HCT116 (cell line): ENCODE data around the gene MYCBP2. TPM values are rescaled to one million over a fixed set of nuclear protein-coding genes. Genes with fewer than 3 reads are reported as not detected.

Experiments used
- ATAC-seq: fragments of 200-7000 bp; cut with Tn5 transposase; 2 replicates; pipeline ENCODE4 v1.9.1; 2020; ENCODE audit warnings: mild to moderate bottlenecking, moderate library complexity
- BruUV-seq: library from RNA; stranded (reverse); fragments of 400-500 nt; replicated peaks from 2 replicates; lab custom pipeline; 2021; lab: Mats Ljungman, UMichigan
- CTCF ChIA-PET: fragments of 300-600 bp; sonication (Branson Sonifier 250); formaldehyde crosslinking; loops from one replicate; lab custom pipeline; 2021; ENCODE audit warnings: antibody characterized with exemption; lab: Charles Lee
- POLR2A ChIA-PET: fragments of 300-600, 350-600 bp; sonication (Branson Sonifier 250); formaldehyde crosslinking; loops from one replicate; lab custom pipeline; 2021; ENCODE audit warnings: antibody characterized with exemption; lab: Charles Lee
- RAD21 ChIA-PET, 2 experiments: fragments of 300-600 bp; sonication (Branson Sonifier 250); formaldehyde crosslinking; loops; one replicate each; lab custom pipeline; 2023; ENCODE audit warnings: low total read pairs in 2 of 2; ENCODE audit not compliant: uncharacterized antibody in 2 of 2, unreplicated experiment in 2 of 2, low non-redundant PET in 1 of 2; lab: Charles Lee
- DNase-seq: peaks from one replicate; pipeline ENCODE4 v3.0.0-alpha.2; 2010; ENCODE audit warnings: low read depth, low spot score
- H2AFZ ChIP-seq: fragments of 200-600 bp; shearing (Covaris generic), sonication (generic); 2 replicates; pipeline ENCODE4 v1.6.1; 2017; ENCODE audit warnings: low read depth, mixed run types, mixed read lengths, antibody characterized with exemption, low read length; ENCODE audit not compliant: poor library complexity, severe bottlenecking
- H3K27ac ChIP-seq: 2 replicates; pipeline ENCODE4 v1.5.1; 2012; ENCODE audit warnings: low read depth, low read length
- H3K27me3 ChIP-seq: fragments of 200-600 bp; sonication (generic); 2 replicates; pipeline ENCODE4 v1.6.1; 2016; ENCODE audit warnings: mixed run types, low read length, mixed read lengths; ENCODE audit not compliant: insufficient read depth
- H3K36me3 ChIP-seq, 2 experiments: fragments of 200-500 bp in 1 of 2; fragments of 200-600 bp in 1 of 2; sonication (Bioruptor generic) in 1 of 2; sonication (generic) in 1 of 2; 2 replicates each; pipeline versions ENCODE4 v1.5.1 to v1.6.1; 2014 to 2016; ENCODE audit warnings: low read length in 2 of 2, inconsistent platforms in 1 of 2, mixed read lengths in 1 of 2, mixed run types in 1 of 2; ENCODE audit not compliant: insufficient read depth in 2 of 2, control insufficient read depth in 1 of 2
- H3K4me1 ChIP-seq, 2 experiments: fragments of 200-600 bp in 1 of 2; sonication (generic) in 1 of 2; 2 replicates each; pipeline versions ENCODE4 v1.5.1 to v1.6.1; 2012 to 2017; ENCODE audit warnings: low read length in 2 of 2, inconsistent platforms in 1 of 2, mild to moderate bottlenecking in 1 of 2, mixed read lengths in 1 of 2, mixed run types in 1 of 2, moderate library complexity in 1 of 2; ENCODE audit not compliant: insufficient read depth in 2 of 2, control insufficient read depth in 1 of 2
- H3K4me2 ChIP-seq: fragments of 200-600 bp; sonication (generic); 2 replicates; pipeline ENCODE4 v1.6.1; 2017; ENCODE audit warnings: mixed run types, low read length, mixed read lengths
- H3K4me3 ChIP-seq, 2 experiments: fragments of 200-600 bp in 1 of 2; sonication (generic) in 1 of 2; replicated peaks in 1 of 2; 2 replicates each; pipeline ENCODE4 v1.5.1; 2011 to 2016; ENCODE audit warnings: low read length in 2 of 2, control low read depth in 1 of 2, low read depth in 1 of 2, mild to moderate bottlenecking in 1 of 2, mixed read lengths in 1 of 2, mixed run types in 1 of 2
- H3K79me2 ChIP-seq: fragments of 200-600 bp; sonication (generic); 2 replicates; pipeline ENCODE4 v1.6.1; 2017; ENCODE audit warnings: mild to moderate bottlenecking, mixed run types, low read length, moderate library complexity, mixed read lengths; ENCODE audit not compliant: insufficient read depth
- H3K9ac ChIP-seq: fragments of 200-600 bp; sonication (generic); 2 replicates; pipeline ENCODE4 v1.6.1; 2016; ENCODE audit warnings: low read length, mixed read lengths
- H3K9me2 ChIP-seq: fragments of 200-600 bp; sonication (generic), shearing (Covaris generic); 2 replicates; pipeline ENCODE4 v1.6.1; 2017; ENCODE audit warnings: mixed run types, mild to moderate bottlenecking, moderate library complexity; ENCODE audit not compliant: insufficient read depth
- H3K9me3 ChIP-seq, 2 experiments: fragments of 200-500 bp in 1 of 2; fragments of 200-600 bp in 1 of 2; sonication (Bioruptor generic) in 1 of 2; sonication (generic) in 1 of 2; 2 replicates each; pipeline ENCODE4 v1.6.1; 2014 to 2017; ENCODE audit warnings: low read length in 2 of 2, mixed read lengths in 2 of 2, inconsistent platforms in 1 of 2, low read depth in 1 of 2, mild to moderate bottlenecking in 1 of 2, mixed run types in 1 of 2, moderate library complexity in 1 of 2; ENCODE audit not compliant: control insufficient read depth in 1 of 2, insufficient read depth in 1 of 2
- H4K20me1 ChIP-seq: fragments of 200-600 bp; sonication (generic), shearing (Covaris generic); 2 replicates; pipeline ENCODE4 v1.6.1; 2017; ENCODE audit warnings: mixed run types, mild to moderate bottlenecking, moderate library complexity; ENCODE audit not compliant: insufficient read depth
- CBX3 ChIP-seq: IDR thresholded peaks from 2 replicates; pipeline ENCODE4 v1.6.1; 2012; ENCODE audit warnings: low read depth
- CEBPB ChIP-seq: IDR thresholded peaks from 2 replicates; pipeline ENCODE4 v1.6.1; 2012; ENCODE audit warnings: low read depth
- EZH2 ChIP-seq: fragments of 200-600 bp; sonication (generic); IDR thresholded peaks from 2 replicates; pipeline ENCODE4 v1.6.1; 2017; ENCODE audit warnings: antibody characterized with exemption, mixed run types
- EZH2phosphoT487 ChIP-seq: fragments of 200-600 bp; IDR thresholded peaks from 2 replicates; pipeline ENCODE4 v1.6.1; 2018; ENCODE audit warnings: antibody characterized with exemption, borderline replicate concordance
- FOSL1 ChIP-seq: IDR thresholded peaks from 2 replicates; pipeline ENCODE4 v1.6.1; 2012; ENCODE audit warnings: low read depth
- POLR2AphosphoS5 ChIP-seq: IDR thresholded peaks from 2 replicates; pipeline ENCODE4 v1.6.1; 2011; ENCODE audit warnings: mild to moderate bottlenecking, low read depth, low read length, moderate library complexity
- REST ChIP-seq: IDR thresholded peaks from 2 replicates; pipeline ENCODE4 v1.6.1; 2012; ENCODE audit warnings: low read depth
- SIN3A ChIP-seq: IDR thresholded peaks from 2 replicates; pipeline ENCODE4 v1.6.1; 2012; ENCODE audit warnings: low read depth
- TCF7L2 ChIP-seq: IDR thresholded peaks from 2 replicates; pipeline ENCODE4 v1.7.0; 2011; ENCODE audit warnings: borderline replicate concordance, inconsistent platforms; ENCODE audit not compliant: insufficient read depth, insufficient read length; ENCODE audit errors: extremely low read depth
- YY1 ChIP-seq: IDR thresholded peaks from 2 replicates; pipeline ENCODE4 v1.6.1; 2011; ENCODE audit warnings: low read length, low read depth, moderate library complexity, mild to moderate bottlenecking; ENCODE audit not compliant: insufficient replicate concordance; ENCODE audit errors: extremely low read depth
- ZNF274 ChIP-seq: fragments of 200-500 bp; sonication (Bioruptor generic); IDR thresholded peaks from 2 replicates; pipeline ENCODE4 v1.6.1; 2014; ENCODE audit warnings: mild to moderate bottlenecking, low read depth, low read length, inconsistent platforms
- intact Hi-C: fragments of 100-400 bp; cut with micrococcal nuclease; formaldehyde crosslinking; loops from 2 replicates; pipeline ENCODE4 v1.10.0; 2022
- total RNA-seq: library from RNA; stranded (reverse); gene quantifications from one replicate; pipeline ENCODE4 v1.2.1, GENCODE V29; 2021; ENCODE audit not compliant: unreplicated experiment
- TF ChIP-seq, protein P1 (sequence below): IDR thresholded peaks from 2 replicates; pipeline ENCODE4 v1.6.1; 2012

MYCBP2 gene
- total RNA-seq, 1 experiment from 2014 or later: 48.5 TPM

- H3K4me1 ChIP-seq: no peaks in the 10 kb centered on the region
- intact Hi-C loops: no loop called here
- no peaks in the 10 kb centered on the region for H3K36me3 ChIP-seq
- ChIA-PET POLR2A (no interaction called here), CTCF (no interaction called here), RAD21 (no interaction called here)
- H3K79me2 ChIP-seq: peaks cover 92% of the 10 kb centered on the region
- H3K27me3 ChIP-seq: no peaks in the 10 kb centered on the region
- no peaks in the 10 kb centered on the region for H3K9me2 ChIP-seq
- no peak overlapping the region for H3K4me3 ChIP-seq
- no peak for TF ChIP-seq ZNF274
- no peak for TF ChIP-seq SIN3A
- TF ChIP-seq YY1: no peak
- TF ChIP-seq POLR2AphosphoS5: no peak
- no peak for TF ChIP-seq FOSL1
- no peak for TF ChIP-seq REST
- no peak for TF ChIP-seq TCF7L2
- TF ChIP-seq EZH2: no peak
- no peak for TF ChIP-seq CBX3
- TF ChIP-seq EZH2phosphoT487: no peak
- TF ChIP-seq, protein P1, sequence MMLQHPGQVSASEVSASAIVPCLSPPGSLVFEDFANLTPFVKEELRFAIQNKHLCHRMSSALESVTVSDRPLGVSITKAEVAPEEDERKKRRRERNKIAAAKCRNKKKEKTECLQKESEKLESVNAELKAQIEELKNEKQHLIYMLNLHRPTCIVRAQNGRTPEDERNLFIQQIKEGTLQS: no peak
- no peak for TF ChIP-seq CEBPB
- no peak overlapping the region for H3K4me2 ChIP-seq
- BruUV-seq: no TSS peak
- no peak for DNase-seq
- peaks cover 6% of the 10 kb centered on the region; the same call in 1 of the 2 replicates for H4K20me1 ChIP-seq
- no peak overlapping the region for H3K27ac ChIP-seq
- H3K9me3 ChIP-seq: no peaks in the 10 kb centered on the region
- H3K9ac ChIP-seq: no peak overlapping the region
- no peak for ATAC-seq
- H2AFZ ChIP-seq: no peak overlapping the region
Measured at GRCh38 chr13:77313923-77314322, 13.0 kb downstream of the MYCBP2 start.
